Neutrophil (primary cell): ENCODE data around the gene PSG1.
"Not testable (repeated sequence)": the region's sequence is repeated elsewhere in the genome, so short reads cannot be mapped to it uniquely, and the experiment has no call there.

Experiments used
- H3K27ac ChIP-seq: fragments of 200-600 bp; sonication (generic); 2 replicates; pipeline ENCODE4 v1.5.1; 2016; ENCODE audit warnings: mild to moderate bottlenecking, moderate library complexity
- H3K27me3 ChIP-seq: fragments of 200-600 bp; sonication (generic); 2 replicates; pipeline ENCODE4 v1.6.0; 2016; ENCODE audit warnings: mild to moderate bottlenecking
- H3K36me3 ChIP-seq: fragments of 200-600 bp; sonication (generic); 2 replicates; pipeline ENCODE4 v1.5.1; 2017
- H3K4me1 ChIP-seq, 2 experiments: fragments of 200-600 bp in 1 of 2; sonication (generic) in 1 of 2; 1 replicate in 1 of 2; 2 replicates in 1 of 2; pipeline versions ENCODE4 v1.5.1 to v1.6.1; 2013 to 2016; ENCODE audit warnings: low read depth in 1 of 2, low read length in 1 of 2, mild to moderate bottlenecking in 1 of 2, moderate library complexity in 1 of 2; ENCODE audit not compliant: control insufficient read depth in 1 of 2, insufficient read depth in 1 of 2
- H3K4me3 ChIP-seq, 2 experiments: fragments of 200-600 bp in 1 of 2; sonication (generic) in 1 of 2; 1 replicate in 1 of 2; 2 replicates in 1 of 2; pipeline ENCODE4 v1.5.1; 2013 to 2016; ENCODE audit warnings: low read depth in 1 of 2, low read length in 1 of 2, mild to moderate bottlenecking in 1 of 2, moderate library complexity in 1 of 2
- H3K9me3 ChIP-seq: fragments of 200-600 bp; sonication (generic); 2 replicates; pipeline ENCODE4 v1.5.1; 2016
- TF ChIP-seq, protein P1 (sequence below): fragments of 200-600 bp; sonication (generic); IDR thresholded peaks from 2 replicates; pipeline ENCODE4 v1.5.1; 2016; ENCODE audit warnings: antibody characterized with exemption

PSG1 gene

GRCh38 chr19:42879613-42880012, at the start of gene PSG1:
Gene PSG1 (minus strand): TSS chr19:42879713. CDS start chr19:42879581, 132 bp downstream.
- H3K4me1 ChIP-seq = no peaks in the 10 kb centered on the region
- TF ChIP-seq, protein P1, sequence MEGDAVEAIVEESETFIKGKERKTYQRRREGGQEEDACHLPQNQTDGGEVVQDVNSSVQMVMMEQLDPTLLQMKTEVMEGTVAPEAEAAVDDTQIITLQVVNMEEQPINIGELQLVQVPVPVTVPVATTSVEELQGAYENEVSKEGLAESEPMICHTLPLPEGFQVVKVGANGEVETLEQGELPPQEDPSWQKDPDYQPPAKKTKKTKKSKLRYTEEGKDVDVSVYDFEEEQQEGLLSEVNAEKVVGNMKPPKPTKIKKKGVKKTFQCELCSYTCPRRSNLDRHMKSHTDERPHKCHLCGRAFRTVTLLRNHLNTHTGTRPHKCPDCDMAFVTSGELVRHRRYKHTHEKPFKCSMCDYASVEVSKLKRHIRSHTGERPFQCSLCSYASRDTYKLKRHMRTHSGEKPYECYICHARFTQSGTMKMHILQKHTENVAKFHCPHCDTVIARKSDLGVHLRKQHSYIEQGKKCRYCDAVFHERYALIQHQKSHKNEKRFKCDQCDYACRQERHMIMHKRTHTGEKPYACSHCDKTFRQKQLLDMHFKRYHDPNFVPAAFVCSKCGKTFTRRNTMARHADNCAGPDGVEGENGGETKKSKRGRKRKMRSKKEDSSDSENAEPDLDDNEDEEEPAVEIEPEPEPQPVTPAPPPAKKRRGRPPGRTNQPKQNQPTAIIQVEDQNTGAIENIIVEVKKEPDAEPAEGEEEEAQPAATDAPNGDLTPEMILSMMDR = no peak
- no peaks in the 10 kb centered on the region for H3K27me3 ChIP-seq
- H3K9me3 ChIP-seq = no peaks in the 10 kb centered on the region
- H3K36me3 ChIP-seq = no peaks in the 10 kb centered on the region
- no peak within 1 kb of the TSS for H3K4me3 ChIP-seq
- no peak within 1 kb of the TSS for H3K27ac ChIP-seq

DNA sequence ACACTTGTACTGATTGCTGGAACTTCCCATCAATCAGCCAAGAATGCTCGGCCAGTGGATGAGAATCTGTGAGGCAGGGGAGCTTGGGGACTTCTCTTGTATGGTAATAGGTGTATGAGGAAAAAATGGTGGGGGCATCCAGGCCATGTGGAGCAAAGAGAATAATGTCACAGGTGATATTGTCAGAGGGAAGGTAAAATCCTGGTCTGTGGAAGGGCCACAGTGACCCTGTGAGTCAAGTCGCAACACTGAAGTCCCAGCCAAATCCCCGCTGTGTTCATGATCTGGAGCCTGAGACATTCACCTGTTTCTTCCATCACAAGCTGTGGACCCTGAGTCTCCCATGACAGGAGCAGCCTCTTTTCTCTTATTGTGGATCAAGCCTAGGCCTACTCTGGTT, 49.4 kb upstream of the PSG1 start:
- Histone ChIP-seq H3K9me3 (no peaks in the 10 kb centered on the region), H3K4me3 (no peak overlapping the region), H3K27ac (no peak overlapping the region), H3K36me3 (no peaks in the 10 kb centered on the region), H3K4me1 (no peaks in the 10 kb centered on the region), H3K27me3 (no peaks in the 10 kb centered on the region)
- TF ChIP-seq, protein P1 = no peak

GRCh38 chr19:42926781-42927180, 47.3 kb upstream of the PSG1 start:
- Histone ChIP-seq H3K27me3 (no peaks in the 10 kb centered on the region), H3K9me3 (no peaks in the 10 kb centered on the region), H3K4me3 (no peak overlapping the region), H3K4me1 (no peaks in the 10 kb centered on the region), H3K27ac (no peak overlapping the region), H3K36me3 (no peaks in the 10 kb centered on the region)
- TF ChIP-seq, protein P1 = no peak

DNA sequence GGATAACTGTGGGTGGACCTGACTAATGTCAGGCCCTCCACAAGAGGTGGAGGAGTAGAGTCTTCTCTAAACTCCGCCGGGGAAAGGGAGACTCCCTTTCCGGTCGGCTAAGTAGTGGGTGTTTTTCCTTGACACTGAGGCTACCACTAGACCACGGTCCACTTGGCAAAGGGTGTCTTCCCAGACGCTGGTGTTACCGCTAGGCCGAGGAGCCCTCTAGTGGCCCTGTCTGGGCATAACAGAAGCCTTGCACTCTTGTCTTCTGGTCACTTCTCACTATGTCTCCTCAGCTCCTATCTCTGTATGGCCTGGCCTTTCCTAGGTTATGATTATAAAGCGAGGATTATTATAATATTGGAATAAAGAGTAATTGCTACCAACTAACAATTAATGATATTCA, 43.6 kb upstream of the PSG1 start:
- not testable (repeated sequence) for H3K4me3 ChIP-seq, H3K27me3 ChIP-seq, H3K9me3 ChIP-seq

DNA sequence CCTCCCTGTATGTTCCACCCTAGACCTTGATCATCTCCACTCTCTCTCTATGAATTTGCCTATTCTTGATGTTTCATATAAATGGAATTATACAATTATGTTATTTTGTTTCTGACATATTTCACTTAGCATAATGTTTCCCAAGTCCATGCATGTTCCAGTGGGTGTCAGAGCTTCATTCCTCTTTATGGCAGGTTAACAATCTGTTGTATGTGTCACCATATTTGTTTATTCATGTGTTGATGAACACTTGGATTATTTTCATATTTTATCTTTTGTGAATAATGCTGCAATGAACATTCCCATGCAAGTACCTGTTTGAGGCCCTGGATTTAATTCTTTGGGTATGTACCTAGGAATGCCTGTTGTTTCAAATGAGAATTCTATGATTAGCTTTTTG, 41.5 kb upstream of the PSG1 start:
- H3K9me3 ChIP-seq, H3K27me3 ChIP-seq, H3K4me1 ChIP-seq, H3K27ac ChIP-seq, H3K36me3 ChIP-seq, H3K4me3 ChIP-seq: not testable (repeated sequence)

More for the DNA sequence above, 43.6 kb upstream of the PSG1 start:
- not testable (repeated sequence) for H3K27ac ChIP-seq, H3K4me1 ChIP-seq, H3K36me3 ChIP-seq

- Histone ChIP-seq H3K27me3 (no peaks in the 10 kb centered on the region), H3K9me3 (no peaks in the 10 kb centered on the region), H3K4me1 (no peaks in the 10 kb centered on the region), H3K36me3 (no peaks in the 10 kb centered on the region), H3K4me3 (no peak overlapping the region), H3K27ac (no peak overlapping the region)
- TF ChIP-seq, protein P1 = no peak
These were observed 40.2 kb upstream of the PSG1 start for GRCh38 chr19:42919757-42920079.

DNA sequence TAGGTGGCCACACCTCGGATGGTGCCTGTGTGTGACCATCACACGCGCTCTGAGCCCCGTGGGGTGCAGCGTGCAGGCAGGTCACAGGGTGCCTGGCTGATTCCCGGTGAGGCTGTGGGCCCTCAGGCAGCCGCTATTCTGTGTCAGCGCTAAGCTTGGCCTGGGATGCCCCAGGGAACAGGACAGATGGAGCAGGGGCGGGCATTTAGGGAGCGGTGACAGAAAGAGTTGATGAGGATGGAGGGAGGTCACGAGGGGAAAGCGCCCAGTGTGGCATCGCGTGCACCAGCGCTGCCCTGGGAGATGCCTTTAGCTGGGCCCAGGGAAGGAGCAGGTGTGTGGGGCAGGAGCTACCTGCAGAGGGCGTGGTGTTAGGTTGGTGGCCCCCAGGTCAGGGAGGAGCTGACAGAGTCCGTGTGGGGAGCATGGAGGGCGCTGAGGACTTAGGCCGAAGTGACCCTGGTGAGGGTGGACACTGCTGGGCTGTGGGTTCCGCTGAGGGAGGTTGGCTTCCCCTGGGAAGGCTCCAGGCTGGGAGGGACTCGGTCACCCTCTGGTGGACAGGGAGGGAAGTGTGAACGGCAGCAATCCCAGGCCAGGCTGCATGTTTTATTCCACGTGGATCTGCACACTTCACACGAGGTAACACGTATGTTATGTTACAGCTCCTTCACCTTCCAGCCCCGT, 39.7 kb upstream of the PSG1 start:
- not testable (repeated sequence) for H3K36me3 ChIP-seq, H3K9me3 ChIP-seq, H3K4me3 ChIP-seq, H3K27ac ChIP-seq, H3K4me1 ChIP-seq, H3K27me3 ChIP-seq

DNA sequence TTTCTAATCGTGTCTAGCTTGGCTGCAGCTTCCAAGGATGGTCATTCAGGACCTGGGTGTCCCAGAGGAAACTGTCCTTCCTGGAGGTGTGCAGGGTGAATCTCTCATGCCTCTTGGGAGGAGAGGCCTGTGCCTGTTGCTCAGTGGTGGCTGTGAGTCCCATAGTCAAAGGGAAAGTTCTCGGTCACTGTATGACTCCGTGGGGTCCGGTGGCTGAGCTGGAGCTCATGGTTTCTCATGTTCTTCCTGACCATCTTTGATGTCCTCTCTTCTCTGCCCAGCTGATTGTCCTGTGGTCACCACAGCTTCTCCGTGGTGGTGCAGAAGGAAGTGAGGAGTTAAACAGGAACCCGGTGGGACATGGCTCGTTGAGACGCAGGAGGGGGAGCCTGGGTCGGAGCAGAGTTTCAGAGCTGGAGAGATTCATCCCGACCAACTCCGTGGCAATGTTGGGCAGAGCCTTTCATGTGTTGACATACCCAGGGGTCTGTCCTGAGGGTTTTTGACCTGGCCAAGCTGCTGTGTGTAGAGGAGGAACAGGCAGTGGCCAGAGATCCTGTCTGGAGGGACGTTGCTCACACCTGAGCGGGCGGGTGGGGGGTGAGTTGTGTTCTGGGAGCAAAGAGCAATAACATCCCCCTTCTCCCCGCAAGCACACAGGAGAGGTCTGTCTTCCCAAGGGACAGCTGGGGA, 39.0 kb upstream of the PSG1 start:
- not testable (repeated sequence) for H3K4me1 ChIP-seq, H3K27ac ChIP-seq, H3K4me3 ChIP-seq, H3K9me3 ChIP-seq, H3K36me3 ChIP-seq, H3K27me3 ChIP-seq

DNA sequence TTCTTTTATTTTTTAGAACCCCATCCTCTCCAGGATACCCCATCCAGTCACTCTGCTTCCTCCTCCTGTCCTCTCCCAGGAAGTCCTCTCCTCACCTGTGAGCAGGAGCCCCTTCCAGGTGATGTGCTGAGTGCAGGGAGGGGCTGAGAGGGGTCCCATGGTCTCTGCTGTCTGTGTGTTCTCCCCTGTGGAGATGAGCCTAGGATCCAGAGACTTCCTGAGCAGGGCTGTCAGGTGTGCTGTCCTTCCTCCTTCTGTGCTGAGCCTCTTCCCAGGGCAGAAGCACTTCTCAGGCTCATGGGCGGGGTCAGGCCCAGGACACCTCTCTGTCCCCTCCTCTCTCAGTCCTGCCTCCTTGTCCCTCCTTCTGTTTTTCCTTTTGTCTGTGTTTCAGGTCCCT, 38.1 kb upstream of the PSG1 start, which contains the start of gene PSG6:
TSS of gene PSG6 (minus strand) at position 261 of the 400 bp plus-strand sequence. CDS start at position 159, 102 bp downstream.
- not testable (repeated sequence) for H3K9me3 ChIP-seq, H3K4me1 ChIP-seq, H3K4me3 ChIP-seq, H3K27me3 ChIP-seq, H3K36me3 ChIP-seq, H3K27ac ChIP-seq

- H3K4me3 ChIP-seq, H3K36me3 ChIP-seq, H3K9me3 ChIP-seq, H3K4me1 ChIP-seq, H3K27me3 ChIP-seq, H3K27ac ChIP-seq: not testable (repeated sequence)
These were observed 37.4 kb upstream of the PSG1 start for GRCh38 chr19:42916931-42917330.
